Ecto neural progenitor cell (in vitro differentiated cells): ENCODE measurements around the gene SHANK1.
A peak's percentile ranks its signal among the peaks of the same experiment; 100 is the strongest.

Experiments used
- DNase-seq: peaks from one replicate; pipeline ENCODE4 v3.0.0-alpha.2; 2018; ENCODE audit warnings: low spot score

SHANK1 gene

GRCh38 chr19:50728084-50728737, 8.6 kb upstream of the SHANK1 start:
- peak; percentile 96 for DNase-seq

- no peak for DNase-seq
Observed at GRCh38 chr19:50725911-50726230, 6.3 kb upstream of the SHANK1 start.

GRCh38 chr19:50725218-50725910, 5.8 kb upstream of the SHANK1 start:
- no peak for DNase-seq

GRCh38 chr19:50724522-50725217, 5.1 kb upstream of the SHANK1 start:
- peak; percentile 100 for DNase-seq

GRCh38 chr19:50723735-50724521, 4.3 kb upstream of the SHANK1 start:
- no peak for DNase-seq

- peak; percentile 67 for DNase-seq
Observed at GRCh38 chr19:50723069-50723468, 3.5 kb upstream of the SHANK1 start, which contains the start of gene CLEC11A. Gene CLEC11A, plus strand, starts transcription at chr19:50723364. Its CDS starts 162 bp downstream, at chr19:50723526.

- DNase-seq, result no peak
Observed at GRCh38 chr19:50722201-50723013, 2.8 kb upstream of the SHANK1 start.

- DNase-seq, result no peak
Observed at GRCh38 chr19:50721441-50722137, 2.0 kb upstream of the SHANK1 start.

- no peak for DNase-seq
Observed at GRCh38 chr19:50720921-50721381, 1.3 kb upstream of the SHANK1 start.

- DNase-seq, result no peak
Observed at GRCh38 chr19:50720181-50720920, 749 bp upstream of the SHANK1 start.

- DNase-seq, result no peak
Observed at GRCh38 chr19:50719119-50719435, 525 bp downstream of the SHANK1 start.

GRCh38 chr19:50718255-50719118, 1.1 kb downstream of the SHANK1 start:
- peak; percentile 75 for DNase-seq

- DNase-seq, result no peak
Observed at GRCh38 chr19:50717891-50718254, 1.7 kb downstream of the SHANK1 start.

- no peak for DNase-seq
Observed at GRCh38 chr19:50717026-50717723, 2.4 kb downstream of the SHANK1 start.

- DNase-seq, result no peak
Observed at GRCh38 chr19:50716178-50717025, 3.2 kb downstream of the SHANK1 start.

- DNase-seq, result no peak
Observed at GRCh38 chr19:50713556-50714236, 5.9 kb downstream of the SHANK1 start.

- DNase-seq, result no peak
Observed at GRCh38 chr19:50712833-50713232, 6.8 kb downstream of the SHANK1 start.
